Measurements from ENCODE around the gene WFDC2.

DNA sequence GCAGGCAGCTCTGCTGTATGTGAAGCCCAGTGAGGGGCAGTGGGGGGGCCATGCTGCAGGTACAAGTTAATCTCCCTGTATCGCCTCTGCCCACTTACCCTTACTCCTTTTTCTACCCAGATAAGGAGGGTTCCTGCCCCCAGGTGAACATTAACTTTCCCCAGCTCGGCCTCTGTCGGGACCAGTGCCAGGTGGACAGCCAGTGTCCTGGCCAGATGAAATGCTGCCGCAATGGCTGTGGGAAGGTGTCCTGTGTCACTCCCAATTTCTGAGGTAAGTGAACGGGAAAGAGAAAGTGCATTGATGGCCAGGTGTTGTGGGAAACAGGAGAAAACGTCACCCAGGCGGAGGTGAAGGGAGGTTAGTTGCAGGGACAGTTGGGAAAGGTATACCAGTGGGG, 10.3 kb downstream of the WFDC2 start:
- TF ChIP-seq, protein P1, sequence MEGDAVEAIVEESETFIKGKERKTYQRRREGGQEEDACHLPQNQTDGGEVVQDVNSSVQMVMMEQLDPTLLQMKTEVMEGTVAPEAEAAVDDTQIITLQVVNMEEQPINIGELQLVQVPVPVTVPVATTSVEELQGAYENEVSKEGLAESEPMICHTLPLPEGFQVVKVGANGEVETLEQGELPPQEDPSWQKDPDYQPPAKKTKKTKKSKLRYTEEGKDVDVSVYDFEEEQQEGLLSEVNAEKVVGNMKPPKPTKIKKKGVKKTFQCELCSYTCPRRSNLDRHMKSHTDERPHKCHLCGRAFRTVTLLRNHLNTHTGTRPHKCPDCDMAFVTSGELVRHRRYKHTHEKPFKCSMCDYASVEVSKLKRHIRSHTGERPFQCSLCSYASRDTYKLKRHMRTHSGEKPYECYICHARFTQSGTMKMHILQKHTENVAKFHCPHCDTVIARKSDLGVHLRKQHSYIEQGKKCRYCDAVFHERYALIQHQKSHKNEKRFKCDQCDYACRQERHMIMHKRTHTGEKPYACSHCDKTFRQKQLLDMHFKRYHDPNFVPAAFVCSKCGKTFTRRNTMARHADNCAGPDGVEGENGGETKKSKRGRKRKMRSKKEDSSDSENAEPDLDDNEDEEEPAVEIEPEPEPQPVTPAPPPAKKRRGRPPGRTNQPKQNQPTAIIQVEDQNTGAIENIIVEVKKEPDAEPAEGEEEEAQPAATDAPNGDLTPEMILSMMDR (IDR thresholded peaks at IDR 0.05), result no peak
- no peak for TF ChIP-seq POLR2A (IDR thresholded peaks at IDR 0.05; ENCODE audit: low read depth)
- no peak for TF ChIP-seq POLR2AphosphoS5 (IDR thresholded peaks at IDR 0.05)
